Astrocyte (in vitro differentiated cells and primary cell): ENCODE measurements around the gene NRF1. TPM values are rescaled to one million over a fixed set of nuclear protein-coding genes. Genes with fewer than 3 reads are reported as not detected.

ENCODE experiments used
- DNase-seq: peaks from one replicate; pipeline ENCODE4 v3.0.0-alpha.2; 2010; ENCODE audit warnings: low read depth
- FAIRE-seq: peaks from 2 replicates; lab custom pipeline; 2011; peaks lifted over from hg19 to GRCh38; lab: Jason Lieb, UNC
- H2AFZ ChIP-seq: 2 replicates; pipeline ENCODE4 v1.6.0; 2012; ENCODE audit warnings: low read depth, low read length, inconsistent platforms
- H3K27ac ChIP-seq: 2 replicates; pipeline ENCODE4 v1.5.1; 2011; ENCODE audit warnings: low read depth, low read length, inconsistent platforms
- H3K27me3 ChIP-seq: 2 replicates; pipeline ENCODE4 v1.6.0; 2011; ENCODE audit warnings: low read length, inconsistent platforms; ENCODE audit not compliant: insufficient read depth
- H3K36me3 ChIP-seq: 2 replicates; pipeline ENCODE4 v1.5.1; 2011; ENCODE audit warnings: low read length, inconsistent platforms; ENCODE audit not compliant: insufficient read depth
- H3K4me1 ChIP-seq: 2 replicates; pipeline ENCODE4 v1.5.1; 2011; ENCODE audit warnings: low read length, inconsistent platforms; ENCODE audit not compliant: insufficient read depth
- H3K4me2 ChIP-seq: 2 replicates; pipeline ENCODE4 v1.6.0; 2012; ENCODE audit warnings: low read length, inconsistent platforms
- H3K4me3 ChIP-seq: 2 replicates; pipeline ENCODE4 v1.5.1; 2011; ENCODE audit warnings: low read depth, mild to moderate bottlenecking, low read length, inconsistent platforms; ENCODE audit not compliant: insufficient read depth
- H3K79me2 ChIP-seq: 2 replicates; pipeline ENCODE4 v1.6.0; 2012; ENCODE audit warnings: mild to moderate bottlenecking, low read length, inconsistent platforms; ENCODE audit not compliant: insufficient read depth
- H3K9ac ChIP-seq: 2 replicates; pipeline ENCODE4 v1.6.0; 2012; ENCODE audit warnings: mild to moderate bottlenecking, low read length, inconsistent platforms
- H3K9me3 ChIP-seq: 2 replicates; pipeline ENCODE4 v1.5.1; 2012; ENCODE audit warnings: low read depth, mild to moderate bottlenecking, low read length, inconsistent platforms; ENCODE audit not compliant: insufficient read depth
- H4K20me1 ChIP-seq: 2 replicates; pipeline ENCODE4 v1.6.0; 2012; ENCODE audit warnings: low read length, inconsistent platforms; ENCODE audit not compliant: insufficient read depth
- H3K27ac Mint-ChIP-seq: one replicate; pipeline ENCODE4 v1.8.0; 2021; ENCODE audit warnings: mild to moderate bottlenecking, mixed read lengths; ENCODE audit not compliant: unreplicated experiment
- H3K27me3 Mint-ChIP-seq: one replicate; pipeline ENCODE4 v1.8.0; 2021; ENCODE audit warnings: low read depth, mixed read lengths; ENCODE audit not compliant: unreplicated experiment
- H3K36me3 Mint-ChIP-seq: one replicate; pipeline ENCODE4 v1.8.0; 2021; ENCODE audit warnings: low read depth, mixed read lengths; ENCODE audit not compliant: unreplicated experiment
- H3K4me1 Mint-ChIP-seq: one replicate; pipeline ENCODE4 v1.8.0; 2021; ENCODE audit warnings: low read depth, mixed read lengths; ENCODE audit not compliant: unreplicated experiment
- H3K4me3 Mint-ChIP-seq: one replicate; pipeline ENCODE4 v1.8.0; 2021; ENCODE audit warnings: mild to moderate bottlenecking, moderate library complexity, mixed read lengths; ENCODE audit not compliant: unreplicated experiment
- H3K9me3 Mint-ChIP-seq: one replicate; pipeline ENCODE4 v1.8.0; 2021; ENCODE audit warnings: mild to moderate bottlenecking, mixed read lengths; ENCODE audit not compliant: unreplicated experiment
- CTCF ChIP-seq: IDR thresholded peaks from 2 replicates; pipeline ENCODE4 v1.5.1; 2011; ENCODE audit warnings: low read depth, mild to moderate bottlenecking, inconsistent platforms, low read length, moderate library complexity; ENCODE audit not compliant: insufficient read depth
- EZH2 ChIP-seq: IDR thresholded peaks from 2 replicates; pipeline ENCODE4 v1.6.1; 2012; ENCODE audit warnings: mild to moderate bottlenecking, low read length, inconsistent platforms; ENCODE audit not compliant: insufficient read depth
- total RNA-seq: library from RNA; stranded (reverse); gene quantifications from 2 replicates; pipeline ENCODE4 v1.2.1, GENCODE V29; 2021

NRF1 gene
- total RNA-seq, 1 donor from 2014 or later = 12.7 TPM

GRCh38 chr7:129675521-129675920 is 64.0 kb downstream of the NRF1 start:
- Histone ChIP-seq H3K36me3 (peaks cover 8% of the 10 kb centered on the region), H3K9me3 (no peaks in the 10 kb centered on the region)
- no peak for FAIRE-seq

GRCh38 chr7:129676017-129676897 is 64.7 kb downstream of the NRF1 start:
- no peaks in the 10 kb centered on the region for H3K27me3 ChIP-seq
- H3K9ac ChIP-seq = no peak overlapping the region
- H3K27ac ChIP-seq = no peak overlapping the region
- TF ChIP-seq EZH2 (no peak), CTCF (no peak)
- FAIRE-seq (no peak), DNase-seq (no peak)
- no peak overlapping the region for H2AFZ ChIP-seq
- H3K36me3 Mint-ChIP-seq = peaks cover 28% of the 10 kb centered on the region
- H3K4me3 ChIP-seq = no peak overlapping the region
- no peaks in the 10 kb centered on the region for H3K79me2 ChIP-seq
- H3K9me3 Mint-ChIP-seq = peaks cover 7% of the 10 kb centered on the region
- H4K20me1 ChIP-seq = no peaks in the 10 kb centered on the region
- no peaks in the 10 kb centered on the region for H3K4me1 Mint-ChIP-seq
- no peak overlapping the region for H3K27ac Mint-ChIP-seq
- no peaks in the 10 kb centered on the region for H3K4me1 ChIP-seq
- peaks cover 8% of the 10 kb centered on the region for H3K36me3 ChIP-seq
- H3K27me3 Mint-ChIP-seq = no peaks in the 10 kb centered on the region
- no peak overlapping the region for H3K4me3 Mint-ChIP-seq
- H3K9me3 ChIP-seq = no peaks in the 10 kb centered on the region
- no peak overlapping the region for H3K4me2 ChIP-seq

More at GRCh38 chr7:129675521-129675920, 64.0 kb downstream of the NRF1 start:
- DNase-seq = no peak
- no peaks in the 10 kb centered on the region for H3K27me3 ChIP-seq
- no peak overlapping the region for H3K9ac ChIP-seq
- no peaks in the 10 kb centered on the region for H3K27me3 Mint-ChIP-seq
- H3K9me3 Mint-ChIP-seq = peaks cover 7% of the 10 kb centered on the region
- no peak overlapping the region for H3K27ac ChIP-seq
- no peak overlapping the region for H3K4me3 ChIP-seq
- H3K79me2 ChIP-seq = no peaks in the 10 kb centered on the region
- H3K36me3 Mint-ChIP-seq = peaks cover 25% of the 10 kb centered on the region
- H3K4me1 Mint-ChIP-seq = no peaks in the 10 kb centered on the region
- H3K4me1 ChIP-seq = no peaks in the 10 kb centered on the region
- no peak overlapping the region for H3K4me3 Mint-ChIP-seq
- H2AFZ ChIP-seq = no peak overlapping the region
- no peak overlapping the region for H3K4me2 ChIP-seq
- H4K20me1 ChIP-seq = no peaks in the 10 kb centered on the region
- TF ChIP-seq CTCF (no peak), EZH2 (no peak)
- H3K27ac Mint-ChIP-seq = no peak overlapping the region

- Histone ChIP-seq H3K9ac (no peak overlapping the region), H3K9me3 (no peaks in the 10 kb centered on the region), H3K27ac (no peak overlapping the region), H3K36me3 (peaks cover 8% of the 10 kb centered on the region), H2AFZ (no peak overlapping the region), H3K4me1 (no peaks in the 10 kb centered on the region), H3K79me2 (no peaks in the 10 kb centered on the region), H3K27me3 (no peaks in the 10 kb centered on the region), H4K20me1 (no peaks in the 10 kb centered on the region), H3K4me3 (no peak overlapping the region), H3K4me2 (no peak overlapping the region)
- Mint-ChIP-seq H3K27ac (no peak overlapping the region), H3K9me3 (peaks cover 7% of the 10 kb centered on the region), H3K27me3 (no peaks in the 10 kb centered on the region), H3K4me3 (no peak overlapping the region), H3K4me1 (no peaks in the 10 kb centered on the region), H3K36me3 (peaks cover 28% of the 10 kb centered on the region)
- DNase-seq (no peak), FAIRE-seq (no peak)
- TF ChIP-seq EZH2 = no peak
- TF ChIP-seq CTCF = no peak
These were observed 66.3 kb downstream of the NRF1 start for GRCh38 chr7:129677796-129678195.
